ENCODE results near the gene WDPCP. TPM values are rescaled to one million over a fixed set of nuclear protein-coding genes. Genes with fewer than 3 reads are reported as not detected.

WDPCP gene
- total and polyA plus RNA-seq, 10 of the 15 experiments (the other 5 are each of a cell fraction or from before 2014, with no cell fraction given) = 2.1 to 7.9 (median 4.6) TPM

DNA sequence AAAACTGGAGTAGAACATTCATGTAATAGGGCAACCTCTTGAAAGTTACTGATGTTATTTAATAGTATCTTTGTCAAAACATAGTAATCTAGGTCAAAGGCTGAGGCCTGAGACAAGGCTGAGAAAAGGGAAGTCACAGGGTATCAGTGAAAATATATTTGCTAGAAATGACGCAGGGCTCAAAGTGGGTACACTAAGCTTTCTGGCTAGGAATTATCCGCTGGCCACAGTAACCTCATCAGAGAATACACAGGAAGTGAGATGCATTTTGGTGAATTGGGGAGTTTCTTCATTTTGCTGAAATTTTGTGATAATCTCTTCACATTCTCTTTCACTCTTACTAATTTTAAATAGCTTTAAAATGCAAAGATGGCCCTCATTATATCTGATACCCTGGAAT is 330.8 kb downstream of the WDPCP start:
- no TSS peak for BruUV-seq (replicated peaks)
- ChIA-PET RAD21 (ENCODE audit: unreplicated experiment) (interaction anchor here (1.0 kb wide), 1 partner anchor 206 kb away, joined by 3 read pairs; no protein-coding TSS in a partner anchor), POLR2A (interaction anchor here (0.6 kb wide), 1 partner anchor 896 kb away, joined by 4 read pairs; no protein-coding TSS in a partner anchor), CTCF (no interaction called here), SMC1A (ENCODE audit: uncharacterized antibody, unreplicated experiment) (no interaction called here)
- no peaks in the 10 kb centered on the region for H4K20me1 ChIP-seq (ENCODE audit: control insufficient read depth, insufficient read depth)
- ATAC-seq (peak; percentile 98), FAIRE-seq (no peak), DNase-seq (ENCODE audit: low read depth, low spot score) (peak; percentile 43)
- H3K27me3 ChIP-seq (replicated peaks in 1 of 2; ENCODE audit: control insufficient read depth in 2 of 2, insufficient read depth in 2 of 2, low read length in 1 of 2) = no peaks in the 10 kb centered on the region
- H3K9me3 ChIP-seq (replicated peaks; ENCODE audit: control insufficient read depth, insufficient read depth, low read length) = no peaks in the 10 kb centered on the region; the same call in 2 of the 3 replicates
- H3K4me1 ChIP-seq (ENCODE audit: control insufficient read depth, insufficient read depth, low read length) = no peaks in the 10 kb centered on the region
- in situ Hi-C loops (cut with MboI) = no loop called here
- intact Hi-C loops (cut with micrococcal nuclease; ENCODE audit: unreplicated experiment) = no loop called here
- H3K27ac ChIP-seq (ENCODE audit: control insufficient read depth, insufficient read depth) = no peak overlapping the region
- no peaks in the 10 kb centered on the region for H3K79me2 ChIP-seq (ENCODE audit: control insufficient read depth, insufficient read depth, low read length)
- H3K4me2 ChIP-seq (ENCODE audit: control insufficient read depth, insufficient read depth) = no peak overlapping the region
- WGBS (ENCODE audit: insufficient coverage, insufficient replicate concordance, low lambda C conversion rate, missing lambda C conversion rate) = 28% methylated on average over 2 of the region's 2 CpGs
- H2AFZ ChIP-seq (ENCODE audit: control insufficient read depth, low read depth, low read length) = no peak overlapping the region
- H3K9ac ChIP-seq (ENCODE audit: control insufficient read depth, insufficient read depth, low read length) = no peak overlapping the region
- H3K36me3 ChIP-seq (ENCODE audit: control insufficient read depth in 2 of 2, insufficient read depth in 2 of 2, low read length in 1 of 2) = no peaks in the 10 kb centered on the region
- H3K4me3 ChIP-seq = no peak overlapping the region
- TF ChIP-seq, protein P1, sequence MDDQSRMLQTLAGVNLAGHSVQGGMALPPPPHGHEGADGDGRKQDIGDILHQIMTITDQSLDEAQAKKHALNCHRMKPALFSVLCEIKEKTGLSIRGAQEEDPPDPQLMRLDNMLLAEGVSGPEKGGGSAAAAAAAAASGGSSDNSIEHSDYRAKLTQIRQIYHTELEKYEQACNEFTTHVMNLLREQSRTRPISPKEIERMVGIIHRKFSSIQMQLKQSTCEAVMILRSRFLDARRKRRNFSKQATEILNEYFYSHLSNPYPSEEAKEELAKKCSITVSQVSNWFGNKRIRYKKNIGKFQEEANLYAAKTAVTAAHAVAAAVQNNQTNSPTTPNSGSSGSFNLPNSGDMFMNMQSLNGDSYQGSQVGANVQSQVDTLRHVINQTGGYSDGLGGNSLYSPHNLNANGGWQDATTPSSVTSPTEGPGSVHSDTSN (IDR thresholded peaks at IDR 0.05; ENCODE audit: insufficient replicate concordance, low read depth, low read length) = no peak
- TF ChIP-seq, protein P2, sequence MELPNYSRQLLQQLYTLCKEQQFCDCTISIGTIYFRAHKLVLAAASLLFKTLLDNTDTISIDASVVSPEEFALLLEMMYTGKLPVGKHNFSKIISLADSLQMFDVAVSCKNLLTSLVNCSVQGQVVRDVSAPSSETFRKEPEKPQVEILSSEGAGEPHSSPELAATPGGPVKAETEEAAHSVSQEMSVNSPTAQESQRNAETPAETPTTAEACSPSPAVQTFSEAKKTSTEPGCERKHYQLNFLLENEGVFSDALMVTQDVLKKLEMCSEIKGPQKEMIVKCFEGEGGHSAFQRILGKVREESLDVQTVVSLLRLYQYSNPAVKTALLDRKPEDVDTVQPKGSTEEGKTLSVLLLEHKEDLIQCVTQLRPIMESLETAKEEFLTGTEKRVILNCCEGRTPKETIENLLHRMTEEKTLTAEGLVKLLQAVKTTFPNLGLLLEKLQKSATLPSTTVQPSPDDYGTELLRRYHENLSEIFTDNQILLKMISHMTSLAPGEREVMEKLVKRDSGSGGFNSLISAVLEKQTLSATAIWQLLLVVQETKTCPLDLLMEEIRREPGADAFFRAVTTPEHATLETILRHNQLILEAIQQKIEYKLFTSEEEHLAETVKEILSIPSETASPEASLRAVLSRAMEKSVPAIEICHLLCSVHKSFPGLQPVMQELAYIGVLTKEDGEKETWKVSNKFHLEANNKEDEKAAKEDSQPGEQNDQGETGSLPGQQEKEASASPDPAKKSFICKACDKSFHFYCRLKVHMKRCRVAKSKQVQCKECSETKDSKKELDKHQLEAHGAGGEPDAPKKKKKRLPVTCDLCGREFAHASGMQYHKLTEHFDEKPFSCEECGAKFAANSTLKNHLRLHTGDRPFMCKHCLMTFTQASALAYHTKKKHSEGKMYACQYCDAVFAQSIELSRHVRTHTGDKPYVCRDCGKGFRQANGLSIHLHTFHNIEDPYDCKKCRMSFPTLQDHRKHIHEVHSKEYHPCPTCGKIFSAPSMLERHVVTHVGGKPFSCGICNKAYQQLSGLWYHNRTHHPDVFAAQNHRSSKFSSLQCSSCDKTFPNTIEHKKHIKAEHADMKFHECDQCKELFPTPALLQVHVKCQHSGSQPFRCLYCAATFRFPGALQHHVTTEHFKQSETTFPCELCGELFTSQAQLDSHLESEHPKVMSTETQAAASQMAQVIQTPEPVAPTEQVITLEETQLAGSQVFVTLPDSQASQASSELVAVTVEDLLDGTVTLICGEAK (IDR thresholded peaks at IDR 0.05; ENCODE audit: borderline replicate concordance) = no peak
- TF ChIP-seq, protein P3, sequence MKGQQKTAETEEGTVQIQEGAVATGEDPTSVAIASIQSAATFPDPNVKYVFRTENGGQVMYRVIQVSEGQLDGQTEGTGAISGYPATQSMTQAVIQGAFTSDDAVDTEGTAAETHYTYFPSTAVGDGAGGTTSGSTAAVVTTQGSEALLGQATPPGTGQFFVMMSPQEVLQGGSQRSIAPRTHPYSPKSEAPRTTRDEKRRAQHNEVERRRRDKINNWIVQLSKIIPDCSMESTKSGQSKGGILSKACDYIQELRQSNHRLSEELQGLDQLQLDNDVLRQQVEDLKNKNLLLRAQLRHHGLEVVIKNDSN (IDR thresholded peaks at IDR 0.05; ENCODE audit: borderline replicate concordance, extremely low read length, insufficient read depth, low read depth, low read length) = no peak
- TF ChIP-seq BRCA1 (IDR thresholded peaks at IDR 0.05; ENCODE audit: low read depth, low read length) = no peak
- peak; percentile 45; the same call in 1 of the 2 replicates for TF ChIP-seq MEF2A (IDR thresholded peaks at IDR 0.05; ENCODE audit: insufficient read depth, low read depth, low read length)
- peak; percentile 90 for TF ChIP-seq SPI1 (IDR thresholded peaks at IDR 0.05; ENCODE audit: borderline replicate concordance, insufficient read depth, low read depth, low read length)
- TF ChIP-seq BMI1 (IDR thresholded peaks at IDR 0.05; ENCODE audit: borderline replicate concordance) = no peak
- TF ChIP-seq BHLHE40 (IDR thresholded peaks at IDR 0.05; ENCODE audit: borderline replicate concordance in 1 of 2, low read depth in 2 of 2, low read length in 1 of 2) = no peak
- TF ChIP-seq RELA (IDR thresholded peaks at IDR 0.05; ENCODE audit: borderline replicate concordance, partially characterized antibody) = no peak
- TF ChIP-seq MYB (IDR thresholded peaks at IDR 0.05; ENCODE audit: borderline replicate concordance, low read depth, low read length) = no peak
- TF ChIP-seq, protein P4, sequence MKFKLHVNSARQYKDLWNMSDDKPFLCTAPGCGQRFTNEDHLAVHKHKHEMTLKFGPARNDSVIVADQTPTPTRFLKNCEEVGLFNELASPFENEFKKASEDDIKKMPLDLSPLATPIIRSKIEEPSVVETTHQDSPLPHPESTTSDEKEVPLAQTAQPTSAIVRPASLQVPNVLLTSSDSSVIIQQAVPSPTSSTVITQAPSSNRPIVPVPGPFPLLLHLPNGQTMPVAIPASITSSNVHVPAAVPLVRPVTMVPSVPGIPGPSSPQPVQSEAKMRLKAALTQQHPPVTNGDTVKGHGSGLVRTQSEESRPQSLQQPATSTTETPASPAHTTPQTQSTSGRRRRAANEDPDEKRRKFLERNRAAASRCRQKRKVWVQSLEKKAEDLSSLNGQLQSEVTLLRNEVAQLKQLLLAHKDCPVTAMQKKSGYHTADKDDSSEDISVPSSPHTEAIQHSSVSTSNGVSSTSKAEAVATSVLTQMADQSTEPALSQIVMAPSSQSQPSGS (IDR thresholded peaks at IDR 0.05; ENCODE audit: low read length) = peak; percentile 78
- TF ChIP-seq ATF7 (IDR thresholded peaks at IDR 0.05; ENCODE audit: low read depth) = peak; percentile 39; the same call in 1 of the 2 replicates
- TF ChIP-seq CHD1 (IDR thresholded peaks at IDR 0.05; ENCODE audit: low read depth, low read length) = no peak
- no peak for TF ChIP-seq SRF (IDR thresholded peaks at IDR 0.05; ENCODE audit: low read depth in 2 of 2, low read length in 2 of 2)
- no peak for TF ChIP-seq KAT2A (conservative IDR thresholded peaks at IDR 0.05; ENCODE audit: control insufficient read depth, low read depth, low read length)
- TF ChIP-seq RUNX3 (IDR thresholded peaks at IDR 0.05; ENCODE audit: low read length) = peak; percentile 93
- 0 out of 2 replicates have a peak, but pooled peaks have one; percentile 34 for TF ChIP-seq DPF2 (IDR thresholded peaks at IDR 0.05)
